Measurements from ENCODE around the gene AUTS2. TPM values are rescaled to one million over a fixed set of nuclear protein-coding genes. Genes with fewer than 3 reads are reported as not detected.

Gene AUTS2
- total and polyA plus RNA-seq, 2 of the 8 experiments (the other 6 are each of a cell fraction or from before 2014, with no cell fraction given): 25.9 to 101 TPM

DNA sequence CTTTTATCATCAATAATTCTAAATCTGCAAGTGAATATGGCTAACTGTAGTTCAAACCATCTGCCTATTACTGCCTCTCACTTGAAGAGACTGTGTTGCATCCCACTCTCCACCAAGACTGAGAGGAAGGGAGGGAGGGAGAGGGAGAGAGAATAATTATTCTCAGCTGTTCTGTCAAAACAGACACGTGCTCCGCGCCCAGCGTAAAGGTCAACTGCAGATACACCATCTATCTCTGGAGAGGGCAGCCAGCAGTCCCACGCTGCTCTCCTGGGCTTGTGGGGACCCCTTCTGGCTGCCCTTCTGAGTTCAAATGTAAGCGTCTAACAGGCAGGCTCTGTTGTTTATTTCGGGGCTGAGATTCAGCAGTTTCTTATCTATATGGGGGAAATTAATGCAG lies 908.2 kb downstream of the AUTS2 start:
- no peak overlapping the region for H3K23ac ChIP-seq (ENCODE audit: insufficient read length)
- H3K36me3 ChIP-seq (ENCODE audit: control insufficient read depth in 2 of 4, insufficient read depth in 4 of 4, low read length in 3 of 4): no peaks in the 10 kb centered on the region
- ChIA-PET CTCF (ENCODE audit: partially characterized antibody) (interaction anchor here (0.7 to 2.4 kb wide), 28 partner anchors 10 to 551 kb away, joined by 3 to 8 read pairs (median 3); no protein-coding TSS in a partner anchor), POLR2A (ENCODE audit: partially characterized antibody) (no interaction called here)
- no peak overlapping the region for H3K18ac ChIP-seq (ENCODE audit: extremely low read depth, low read length)
- H4K91ac ChIP-seq (replicated peaks; ENCODE audit: insufficient read length, low read length): no peak overlapping the region
- 47% methylated on average over 7 of the region's 7 CpGs; no CpG with 5 or more reads in 1 of the 2 experiments for WGBS, 2 experiments (ENCODE audit: extremely low coverage in 1 of 2, insufficient coverage in 1 of 2, insufficient read length in 1 of 2, insufficient replicate concordance in 2 of 2, low coverage in 1 of 2, low lambda C conversion rate in 2 of 2, missing lambda C conversion rate in 1 of 2)
- H3K79me2 ChIP-seq (ENCODE audit: control insufficient read depth in 1 of 2, insufficient read depth in 2 of 2, low read length in 2 of 2): no peaks in the 10 kb centered on the region
- no peak overlapping the region for H3K14ac ChIP-seq (ENCODE audit: insufficient read length)
- H3K23me2 ChIP-seq (ENCODE audit: low read depth, low read length): no peaks in the 10 kb centered on the region
- H2BK12ac ChIP-seq (ENCODE audit: low read depth, low read length): no peak overlapping the region
- H3K4ac ChIP-seq (replicated peaks; ENCODE audit: insufficient read length, low read depth, low read length): no peak overlapping the region
- H3K4me1 ChIP-seq (replicated peaks in 1 of 4; ENCODE audit: control insufficient read depth in 3 of 4, insufficient read depth in 4 of 4, low read length in 3 of 4): no peaks in the 10 kb centered on the region
- no peak overlapping the region for H3K27ac ChIP-seq (ENCODE audit: low read depth, low read length)
- H2BK20ac ChIP-seq (ENCODE audit: low read length): no peak overlapping the region
- H2BK15ac ChIP-seq (ENCODE audit: low read length): no peak overlapping the region
- H2BK5ac ChIP-seq (ENCODE audit: low read depth, low read length): no peak overlapping the region
- no peaks in the 10 kb centered on the region for H3K27me3 ChIP-seq (replicated peaks in 1 of 4; ENCODE audit: control insufficient read depth in 3 of 4, extremely low read depth in 1 of 4, insufficient read depth in 3 of 4, low read length in 3 of 4)
- peak; percentile 84 for FAIRE-seq
- no peaks in the 10 kb centered on the region for H3K79me1 ChIP-seq (ENCODE audit: low read depth, low read length)
- TF ChIP-seq RAD21 (IDR thresholded peaks at IDR 0.05 in 1 of 2, conservative IDR thresholded peaks at IDR 0.05 in 1 of 2; ENCODE audit: low read depth in 2 of 2, low read length in 2 of 2) (peak; percentile 96), SIN3A (conservative IDR thresholded peaks at IDR 0.05 in 1 of 2, IDR thresholded peaks at IDR 0.05 in 1 of 2; ENCODE audit: low read depth in 1 of 2, low read length in 2 of 2) (peak in 1 of 2 experiments; percentile 85; a peak in 2 of 4 replicates), NRF1 (IDR thresholded peaks at IDR 0.05; ENCODE audit: low read depth, low read length) (no peak), SAP30 (IDR thresholded peaks at IDR 0.05; ENCODE audit: insufficient read depth, insufficient replicate concordance, low read length) (peak; percentile 32), POLR2A (IDR thresholded peaks at IDR 0.05; ENCODE audit: control extremely low read depth in 1 of 2, low read depth in 2 of 2, low read length in 2 of 2) (no peak)
- TF ChIP-seq, protein P1, sequence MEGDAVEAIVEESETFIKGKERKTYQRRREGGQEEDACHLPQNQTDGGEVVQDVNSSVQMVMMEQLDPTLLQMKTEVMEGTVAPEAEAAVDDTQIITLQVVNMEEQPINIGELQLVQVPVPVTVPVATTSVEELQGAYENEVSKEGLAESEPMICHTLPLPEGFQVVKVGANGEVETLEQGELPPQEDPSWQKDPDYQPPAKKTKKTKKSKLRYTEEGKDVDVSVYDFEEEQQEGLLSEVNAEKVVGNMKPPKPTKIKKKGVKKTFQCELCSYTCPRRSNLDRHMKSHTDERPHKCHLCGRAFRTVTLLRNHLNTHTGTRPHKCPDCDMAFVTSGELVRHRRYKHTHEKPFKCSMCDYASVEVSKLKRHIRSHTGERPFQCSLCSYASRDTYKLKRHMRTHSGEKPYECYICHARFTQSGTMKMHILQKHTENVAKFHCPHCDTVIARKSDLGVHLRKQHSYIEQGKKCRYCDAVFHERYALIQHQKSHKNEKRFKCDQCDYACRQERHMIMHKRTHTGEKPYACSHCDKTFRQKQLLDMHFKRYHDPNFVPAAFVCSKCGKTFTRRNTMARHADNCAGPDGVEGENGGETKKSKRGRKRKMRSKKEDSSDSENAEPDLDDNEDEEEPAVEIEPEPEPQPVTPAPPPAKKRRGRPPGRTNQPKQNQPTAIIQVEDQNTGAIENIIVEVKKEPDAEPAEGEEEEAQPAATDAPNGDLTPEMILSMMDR (IDR thresholded peaks at IDR 0.05; ENCODE audit: control extremely low read depth in 1 of 3, insufficient read depth in 1 of 3, low read depth in 1 of 3, low read length in 3 of 3): peak; percentile 63 to 79 (median 77)
- TF ChIP-seq, protein P2, sequence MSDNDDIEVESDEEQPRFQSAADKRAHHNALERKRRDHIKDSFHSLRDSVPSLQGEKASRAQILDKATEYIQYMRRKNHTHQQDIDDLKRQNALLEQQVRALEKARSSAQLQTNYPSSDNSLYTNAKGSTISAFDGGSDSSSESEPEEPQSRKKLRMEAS (IDR thresholded peaks at IDR 0.05): peak; percentile 82
- no peak overlapping the region for H4K8ac ChIP-seq (ENCODE audit: extremely low read depth, insufficient read depth, low read length)
- no peak overlapping the region for H3K9ac ChIP-seq (replicated peaks in 1 of 4; ENCODE audit: extremely low read depth in 1 of 4, low read depth in 3 of 4, low read length in 3 of 4)
- no peak overlapping the region for H2AK5ac ChIP-seq (ENCODE audit: low read depth, low read length)
- no peak overlapping the region for H2AFZ ChIP-seq (ENCODE audit: low read length)
- H2BK120ac ChIP-seq (replicated peaks; ENCODE audit: low read depth, low read length): no peak overlapping the region
- H4K5ac ChIP-seq (ENCODE audit: insufficient read length, low read depth, low read length): no peak overlapping the region
- peak; percentile 17 to 66 for DNase-seq (ENCODE audit: low read depth in 1 of 2, low spot score in 2 of 2)
- no peaks in the 10 kb centered on the region for H3K9me3 ChIP-seq (ENCODE audit: insufficient read depth in 2 of 2, low read depth in 1 of 2, low read length in 1 of 2)
- H4K20me1 ChIP-seq (replicated peaks in 1 of 2; ENCODE audit: control insufficient read depth in 1 of 2, insufficient read depth in 2 of 2, low read length in 2 of 2): no peaks in the 10 kb centered on the region
- H3K4me3 ChIP-seq (ENCODE audit: extremely low read depth in 1 of 4, insufficient read depth in 2 of 4, low read depth in 3 of 4, low read length in 4 of 4): no peak overlapping the region
- no peak overlapping the region for H3K4me2 ChIP-seq (ENCODE audit: insufficient read depth in 1 of 2, low read depth in 2 of 2, low read length in 2 of 2)
- no peak overlapping the region for H3K56ac ChIP-seq (replicated peaks; ENCODE audit: insufficient read length, low read depth, low read length)
